A673 (cell line): ENCODE data around the gene GRK6. TPM values are rescaled to one million over a fixed set of nuclear protein-coding genes. Genes with fewer than 3 reads are reported as not detected.

Experiments
- BruUV-seq: library from RNA; stranded (reverse); fragments of 400-500 nt; replicated peaks from 2 replicates; lab custom pipeline; 2021; lab: Mats Ljungman, UMichigan
- CTCF ChIA-PET: fragments of 300-600 bp; sonication (Branson Sonifier 250); formaldehyde crosslinking; loops from one replicate; lab custom pipeline; 2022; ENCODE audit warnings: antibody characterized with exemption; lab: Charles Lee
- POLR2A ChIA-PET: fragments of 300-600 bp; sonication (Branson Sonifier 250); formaldehyde crosslinking; loops from one replicate; lab custom pipeline; 2022; ENCODE audit warnings: antibody characterized with exemption; ENCODE audit not compliant: low non-redundant PET; lab: Charles Lee
- DNase-seq: peaks from one replicate; pipeline ENCODE4 v3.0.0-alpha.2; 2015; ENCODE audit warnings: low spot score
- H3K27ac ChIP-seq: fragments of 200-600 bp; sonication (generic); 2 replicates; pipeline ENCODE4 v1.5.1; 2016; ENCODE audit warnings: mixed run types, low read depth, mild to moderate bottlenecking, mixed read lengths, antibody characterized with exemption, low read length; ENCODE audit not compliant: poor library complexity, severe bottlenecking
- H3K27me3 ChIP-seq: fragments of 200-600 bp; sonication (generic); replicated peaks from 2 replicates; pipeline ENCODE4 v1.6.1; 2017; ENCODE audit warnings: mixed run types, low read depth, mild to moderate bottlenecking, mixed read lengths, antibody characterized with exemption, low read length; ENCODE audit not compliant: insufficient read depth, poor library complexity
- H3K36me3 ChIP-seq: fragments of 200-600 bp; sonication (generic); 2 replicates; pipeline ENCODE4 v1.6.1; 2016; ENCODE audit warnings: mixed run types, mild to moderate bottlenecking, mixed read lengths, antibody characterized with exemption, low read length; ENCODE audit not compliant: insufficient read depth, poor library complexity, severe bottlenecking
- H3K4me1 ChIP-seq: fragments of 200-600 bp; sonication (generic); 2 replicates; pipeline ENCODE4 v1.6.1; 2017; ENCODE audit warnings: mixed run types, mild to moderate bottlenecking, mixed read lengths, antibody characterized with exemption, low read length; ENCODE audit not compliant: insufficient read depth, poor library complexity, severe bottlenecking
- H3K4me3 ChIP-seq: fragments of 200-600 bp; sonication (generic); 2 replicates; pipeline ENCODE4 v1.5.1; 2016; ENCODE audit warnings: low read depth, mixed run types, mild to moderate bottlenecking, mixed read lengths, low read length; ENCODE audit not compliant: poor library complexity, severe bottlenecking
- H3K9me3 ChIP-seq: fragments of 200-600 bp; sonication (generic); 2 replicates; pipeline ENCODE4 v1.6.1; 2016; ENCODE audit warnings: mixed run types, low read depth, mild to moderate bottlenecking, mixed read lengths, antibody characterized with exemption, low read length; ENCODE audit not compliant: poor library complexity, severe bottlenecking
- EZH2 ChIP-seq: fragments of 200-600 bp; sonication (generic); IDR thresholded peaks from 2 replicates; pipeline ENCODE4 v1.6.1; 2017; ENCODE audit warnings: borderline replicate concordance, low read depth, mild to moderate bottlenecking, mixed read lengths, antibody characterized with exemption, low read length; ENCODE audit not compliant: poor library complexity, severe bottlenecking
- intact Hi-C: fragments of 100-400 bp; cut with micrococcal nuclease; formaldehyde crosslinking; loops from one replicate; pipeline ENCODE4 v1.10.0; 2022; ENCODE audit not compliant: unreplicated experiment
- total RNA-seq: library from RNA; stranded (reverse); gene quantifications from 2 replicates; pipeline ENCODE4 v1.2.3, GENCODE V29; 2021
- TF ChIP-seq, protein P1 (sequence below): fragments of 300-800, 200-600 bp; sonication (generic); conservative IDR thresholded peaks from 2 replicates; pipeline ENCODE4 v1.5.1; 2017; ENCODE audit warnings: low read depth, mild to moderate bottlenecking, antibody characterized with exemption, low read length, moderate library complexity, mixed read lengths

GRK6 gene
- total RNA-seq, 1 experiment from 2014 or later: 32.1 TPM

DNA sequence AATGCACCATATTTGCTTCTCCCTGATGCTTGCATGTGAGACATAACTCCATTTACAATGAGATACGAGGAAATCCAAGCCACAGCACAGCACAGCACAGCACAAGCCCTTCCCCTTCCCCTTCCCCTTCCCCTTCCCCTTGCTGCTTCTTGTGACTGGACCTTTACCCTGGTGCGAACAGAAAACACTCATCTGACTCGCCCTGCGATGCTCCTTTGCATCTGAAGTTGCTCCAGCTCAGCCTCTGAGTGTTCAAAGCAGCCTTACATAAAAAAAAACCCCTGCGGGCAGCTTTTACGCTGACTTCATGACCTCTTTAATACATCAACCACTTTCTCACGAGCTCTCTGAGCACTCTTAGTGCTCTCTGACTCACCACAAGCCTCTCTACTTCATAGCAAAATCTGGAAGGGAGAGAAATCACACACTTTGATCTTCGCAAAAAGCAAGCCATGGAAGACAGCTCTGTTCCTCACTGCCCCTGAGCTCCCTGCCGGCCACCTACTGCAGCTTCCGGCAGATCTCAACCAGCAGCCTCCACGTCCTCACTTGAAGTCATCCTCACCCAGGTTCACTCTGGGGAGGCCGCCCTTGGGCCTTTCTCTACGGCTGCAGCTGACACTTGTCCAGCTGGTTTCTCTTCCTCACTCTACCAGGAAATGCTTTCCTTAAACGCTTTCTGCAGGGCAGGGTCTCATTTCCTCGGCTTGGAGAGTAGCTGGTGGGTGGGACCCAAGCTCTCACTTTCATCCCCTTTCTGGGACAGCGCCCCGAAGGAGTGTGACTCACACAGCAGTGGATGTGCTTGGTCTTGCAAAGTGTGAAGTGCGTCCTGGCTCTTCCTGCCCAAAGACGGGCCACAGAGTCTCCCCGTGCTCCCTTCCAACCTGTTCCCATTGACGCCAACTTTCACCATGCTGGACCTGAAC lies 37.0 kb upstream of the GRK6 start:
- CTCF ChIA-PET: interaction anchor here (0.5 to 1.7 kb wide), 3 partner anchors 10 to 66 kb away, joined by 4 to 33 read pairs (median 8); no protein-coding TSS in a partner anchor
- H3K4me1 ChIP-seq: peaks cover 4% of the 10 kb centered on the region
- no peak overlapping the region for H3K4me3 ChIP-seq
- no TSS peak for BruUV-seq
- H3K27me3 ChIP-seq: no peaks in the 10 kb centered on the region
- POLR2A ChIA-PET: no interaction called here
- H3K9me3 ChIP-seq: no peaks in the 10 kb centered on the region
- intact Hi-C loops: loop anchor here (1.0 kb wide), 2 partner anchors 65 to 112 kb away; no protein-coding TSS in a partner anchor
- no peak overlapping the region for H3K27ac ChIP-seq
- TF ChIP-seq, protein P1, sequence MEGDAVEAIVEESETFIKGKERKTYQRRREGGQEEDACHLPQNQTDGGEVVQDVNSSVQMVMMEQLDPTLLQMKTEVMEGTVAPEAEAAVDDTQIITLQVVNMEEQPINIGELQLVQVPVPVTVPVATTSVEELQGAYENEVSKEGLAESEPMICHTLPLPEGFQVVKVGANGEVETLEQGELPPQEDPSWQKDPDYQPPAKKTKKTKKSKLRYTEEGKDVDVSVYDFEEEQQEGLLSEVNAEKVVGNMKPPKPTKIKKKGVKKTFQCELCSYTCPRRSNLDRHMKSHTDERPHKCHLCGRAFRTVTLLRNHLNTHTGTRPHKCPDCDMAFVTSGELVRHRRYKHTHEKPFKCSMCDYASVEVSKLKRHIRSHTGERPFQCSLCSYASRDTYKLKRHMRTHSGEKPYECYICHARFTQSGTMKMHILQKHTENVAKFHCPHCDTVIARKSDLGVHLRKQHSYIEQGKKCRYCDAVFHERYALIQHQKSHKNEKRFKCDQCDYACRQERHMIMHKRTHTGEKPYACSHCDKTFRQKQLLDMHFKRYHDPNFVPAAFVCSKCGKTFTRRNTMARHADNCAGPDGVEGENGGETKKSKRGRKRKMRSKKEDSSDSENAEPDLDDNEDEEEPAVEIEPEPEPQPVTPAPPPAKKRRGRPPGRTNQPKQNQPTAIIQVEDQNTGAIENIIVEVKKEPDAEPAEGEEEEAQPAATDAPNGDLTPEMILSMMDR: no peak
- TF ChIP-seq EZH2: no peak
- no peak for DNase-seq
- no peaks in the 10 kb centered on the region for H3K36me3 ChIP-seq

DNA sequence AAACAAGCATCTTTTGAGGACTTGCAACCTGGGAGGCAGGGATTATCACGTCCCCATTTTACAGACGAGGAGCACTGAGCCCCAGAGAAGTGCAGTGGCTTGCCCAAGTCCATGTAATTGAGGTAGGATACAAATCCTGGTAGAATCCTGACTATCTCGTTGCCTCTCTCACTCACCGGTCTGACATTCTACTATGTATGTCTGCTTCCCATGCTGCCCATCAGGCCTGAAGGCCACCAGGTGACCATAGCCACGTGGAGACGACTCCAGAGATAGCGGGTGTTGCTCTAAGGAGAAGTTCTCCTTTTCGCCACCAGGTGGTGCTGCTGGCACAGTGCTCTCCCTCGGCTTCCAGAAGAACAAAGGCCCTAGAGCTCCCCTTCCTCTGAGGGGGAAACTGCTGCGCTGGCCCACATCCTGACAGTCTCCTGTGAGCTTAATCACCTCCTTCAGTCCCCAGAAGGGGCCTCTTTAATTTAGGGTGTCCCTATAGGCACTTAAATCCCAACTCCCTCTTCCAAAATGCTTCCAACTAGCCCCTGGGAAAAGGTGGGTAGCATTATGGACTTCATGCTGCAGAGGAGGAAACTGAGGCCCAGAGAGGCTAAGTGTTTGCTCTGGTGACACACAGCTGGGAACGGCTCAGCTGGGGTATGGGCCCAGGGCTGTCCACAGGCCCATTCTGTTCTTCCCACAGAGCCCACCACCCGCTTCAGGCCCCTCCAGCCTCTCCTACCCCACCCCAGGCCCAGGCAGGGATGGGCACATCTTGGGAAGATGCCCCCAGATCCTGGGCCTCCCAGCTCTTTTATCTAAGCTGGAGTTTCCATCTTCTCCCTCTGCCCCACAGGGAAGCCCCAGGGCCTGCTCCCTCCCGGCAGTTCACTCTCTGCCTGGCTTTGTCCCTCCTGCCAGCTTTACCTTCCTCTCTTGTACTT lies 35.8 kb upstream of the GRK6 start:
- peak; percentile 86 for DNase-seq
- Histone ChIP-seq H3K4me1 (peaks cover 4% of the 10 kb centered on the region), H3K36me3 (no peaks in the 10 kb centered on the region), H3K27ac (no peak overlapping the region), H3K9me3 (no peaks in the 10 kb centered on the region), H3K27me3 (no peaks in the 10 kb centered on the region), H3K4me3 (no peak overlapping the region)
- CTCF ChIA-PET: interaction anchor here (0.5 to 1.7 kb wide), 12 partner anchors 8 to 110 kb away, joined by 3 to 33 read pairs (median 4); no protein-coding TSS in a partner anchor
- TF ChIP-seq, protein P1: peak; percentile 85
- no peak for TF ChIP-seq EZH2
- BruUV-seq: no TSS peak
- POLR2A ChIA-PET: no interaction called here
- intact Hi-C loops: loop anchor here (1.0 kb wide), 2 partner anchors 64 to 111 kb away; no protein-coding TSS in a partner anchor

DNA sequence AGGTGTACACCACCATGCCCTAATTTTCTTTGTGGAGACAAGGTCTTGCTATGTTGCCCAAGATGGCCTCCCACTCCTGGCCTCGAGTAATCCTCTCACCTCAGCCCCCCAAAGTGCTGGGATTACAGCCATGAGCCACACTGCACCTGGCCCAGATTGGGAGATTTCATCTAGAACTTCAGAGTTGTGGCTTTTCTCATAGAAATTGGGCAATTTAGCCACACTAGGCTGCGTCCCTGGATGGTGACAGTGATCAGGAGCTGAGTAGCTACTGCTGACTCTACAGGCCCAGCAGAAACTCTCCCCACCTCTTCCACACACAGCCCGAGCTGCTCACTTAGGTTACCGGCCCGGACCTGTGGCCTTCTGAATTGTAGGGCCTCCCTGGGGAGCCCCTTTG lies 33.7 kb upstream of the GRK6 start:
- intact Hi-C loops: no loop called here
- Histone ChIP-seq H3K4me1 (peaks cover 4% of the 10 kb centered on the region), H3K27ac (no peak overlapping the region), H3K4me3 (no peak overlapping the region), H3K27me3 (no peaks in the 10 kb centered on the region), H3K9me3 (no peaks in the 10 kb centered on the region), H3K36me3 (no peaks in the 10 kb centered on the region)
- TF ChIP-seq, protein P1: no peak
- no peak for TF ChIP-seq EZH2
- ChIA-PET CTCF (no interaction called here), POLR2A (no interaction called here)
- no peak for DNase-seq
- no TSS peak for BruUV-seq
